ENCODE results near the gene CEP83.
"Not testable (repeated sequence)": the region's sequence is repeated elsewhere in the genome, so short reads cannot be mapped to it uniquely, and the experiment has no call there.

CEP83 gene

GRCh38 chr12:94372461-94372860, 87.2 kb downstream of the CEP83 start:
- no peak for DNase-seq

GRCh38 chr12:94362653-94363052, 97.0 kb downstream of the CEP83 start:
- no peak for DNase-seq

- DNase-seq, result no peak
These were observed 99.9 kb downstream of the CEP83 start for GRCh38 chr12:94359761-94360160.

GRCh38 chr12:94353130-94353529, 106.5 kb downstream of the CEP83 start:
- DNase-seq, result no peak

GRCh38 chr12:94340573-94340972, 119.1 kb downstream of the CEP83 start:
- no peak for DNase-seq

GRCh38 chr12:94338006-94338794, 121.5 kb downstream of the CEP83 start:
- no peak for DNase-seq

GRCh38 chr12:94336211-94336925, 123.3 kb downstream of the CEP83 start:
- DNase-seq, result no peak

- no peak for DNase-seq
These were observed 126.3 kb downstream of the CEP83 start for GRCh38 chr12:94333396-94333795.

GRCh38 chr12:94329366-94329765, 130.3 kb downstream of the CEP83 start:
- DNase-seq, result no peak

GRCh38 chr12:94327809-94328208, 131.9 kb downstream of the CEP83 start:
- no peak for DNase-seq

GRCh38 chr12:94326727-94327126, 132.9 kb downstream of the CEP83 start:
- DNase-seq, result no peak

- no peak for DNase-seq
These were observed 133.4 kb downstream of the CEP83 start for GRCh38 chr12:94326234-94326633.

GRCh38 chr12:94322346-94322745, 137.3 kb downstream of the CEP83 start:
- DNase-seq, result no peak

- DNase-seq, result no peak
These were observed 139.6 kb downstream of the CEP83 start for GRCh38 chr12:94320109-94320508.

GRCh38 chr12:94318181-94318580, 141.5 kb downstream of the CEP83 start:
- no peak for DNase-seq

GRCh38 chr12:94316600-94316999, 143.1 kb downstream of the CEP83 start:
- not testable (repeated sequence) for DNase-seq

- no peak for DNase-seq
These were observed 147.3 kb downstream of the CEP83 start for GRCh38 chr12:94312378-94312777.

GRCh38 chr12:94309373-94309772, 150.3 kb downstream of the CEP83 start:
- no peak for DNase-seq

GRCh38 chr12:94308612-94309011, 151.1 kb downstream of the CEP83 start:
- DNase-seq, result no peak

GRCh38 chr12:94305130-94305957, 154.3 kb downstream of the CEP83 start:
- DNase-seq, result peak; percentile 21

- no peak for DNase-seq
These were observed 155.1 kb downstream of the CEP83 start for GRCh38 chr12:94304566-94305061.

- DNase-seq, result no peak
These were observed 155.7 kb downstream of the CEP83 start for GRCh38 chr12:94304012-94304411.

GRCh38 chr12:94299846-94300245, 159.8 kb downstream of the CEP83 start:
- DNase-seq, result no peak

Measured in NCI-H2107 (cell line).